Hepatocyte (in vitro differentiated cells): ENCODE data around the gene TCF12.

Experiments
- CTCF ChIP-seq: fragments of 200-600 bp; sonication (generic); IDR thresholded peaks from 2 replicates; pipeline ENCODE4 v1.5.1; 2016; ENCODE audit warnings: antibody characterized with exemption, mild to moderate bottlenecking; ENCODE audit not compliant: poor library complexity
- EZH2phosphoT487 ChIP-seq: fragments of 200-600 bp; sonication (generic); IDR thresholded peaks from one replicate; pipeline ENCODE4 v1.6.1; 2018; ENCODE audit warnings: antibody characterized with exemption, mild to moderate bottlenecking, low read depth, moderate library complexity; ENCODE audit not compliant: unreplicated experiment, severe bottlenecking

GRCh38 chr15:56956538-56956937 lies 38.1 kb downstream of the TCF12 start:
- no peak for TF ChIP-seq CTCF
- no peak for TF ChIP-seq EZH2phosphoT487
